Epithelial cell of proximal tubule (primary cell): Measurements from ENCODE around the gene WAPL. TPM values are rescaled to one million over a fixed set of nuclear protein-coding genes. Genes with fewer than 3 reads are reported as not detected.
"Not testable (repeated sequence)": the region's sequence is repeated elsewhere in the genome, so short reads cannot be mapped to it uniquely, and the experiment has no call there.

ENCODE experiments used
- DNase-seq: peaks from one replicate; pipeline ENCODE4 v3.0.0-alpha.2; 2011; ENCODE audit warnings: low read depth
- H3K4me3 ChIP-seq: 2 replicates; pipeline ENCODE4 v1.5.1; 2011; ENCODE audit warnings: low read depth, mild to moderate bottlenecking, low read length
- CTCF ChIP-seq: conservative IDR thresholded peaks from 2 replicates; pipeline ENCODE4 v1.5.1; 2012; ENCODE audit warnings: low read depth, mild to moderate bottlenecking, low read length
- total RNA-seq: library from RNA; depleted of rRNA; stranded (reverse); fragments of >200 nt; gene quantifications from 2 replicates; pipeline ENCODE4 v1.2.3, GENCODE V29; 2015

The WAPL gene
- total RNA-seq, 1 donor from 2014 or later = 27.6 TPM

GRCh38 chr10:86553639-86554038 is 32.0 kb upstream of the WAPL start:
- no peak for TF ChIP-seq CTCF
- H3K4me3 ChIP-seq = no peak overlapping the region

GRCh38 chr10:86553213-86553612 is 31.6 kb upstream of the WAPL start:
- TF ChIP-seq CTCF = no peak
- no peak overlapping the region for H3K4me3 ChIP-seq
- no peak for DNase-seq

More at GRCh38 chr10:86553639-86554038, 32.0 kb upstream of the WAPL start:
- DNase-seq = no peak

- no peak for DNase-seq
- TF ChIP-seq CTCF = no peak
- no peak overlapping the region for H3K4me3 ChIP-seq
Measured at GRCh38 chr10:86547296-86547695, 25.7 kb upstream of the WAPL start.

GRCh38 chr10:86545101-86545500 is 23.5 kb upstream of the WAPL start:
- DNase-seq = no peak
- TF ChIP-seq CTCF = no peak
- no peak overlapping the region for H3K4me3 ChIP-seq

- no peak for DNase-seq
- H3K4me3 ChIP-seq = no peak overlapping the region
- no peak for TF ChIP-seq CTCF
Measured at GRCh38 chr10:86540016-86540415, 18.4 kb upstream of the WAPL start.

- no peak for DNase-seq
- no peak for TF ChIP-seq CTCF
Measured at GRCh38 chr10:86538547-86538946, 17.0 kb upstream of the WAPL start.

GRCh38 chr10:86538040-86538439 is 16.4 kb upstream of the WAPL start:
- not testable (repeated sequence) for DNase-seq, H3K4me3 ChIP-seq

More at GRCh38 chr10:86538547-86538946, 17.0 kb upstream of the WAPL start:
- H3K4me3 ChIP-seq = no peak overlapping the region
